ENCODE data around the gene ASCC1. TPM values are rescaled to one million over a fixed set of nuclear protein-coding genes. Genes with fewer than 3 reads are reported as not detected.

Gene ASCC1
- total and polyA plus RNA-seq, 2 experiments from 2014 or later: 25.2 to 30.0 TPM

GRCh38 chr10:72098301-72098835 is 117.7 kb downstream of the ASCC1 start:
- Histone ChIP-seq H3K9me2 (ENCODE audit: insufficient read depth) (no peaks in the 10 kb centered on the region), H3K27ac (no peak overlapping the region), H4K20me1 (ENCODE audit: insufficient read depth) (no peaks in the 10 kb centered on the region; the same call in 1 of the 2 replicates), H3K79me2 (ENCODE audit: insufficient read depth) (no peaks in the 10 kb centered on the region), H3K36me3 (ENCODE audit: low read depth) (peaks cover 14% of the 10 kb centered on the region; the same call in 1 of the 2 replicates), H3K4me1 (ENCODE audit: insufficient read depth) (peaks cover 16% of the 10 kb centered on the region), H3K9ac (no peak overlapping the region), H3F3A (ENCODE audit: insufficient read depth) (peaks cover 22% of the 10 kb centered on the region), H3K9me3 (ENCODE audit: low read depth) (no peaks in the 10 kb centered on the region), H3K27me3 (replicated peaks; ENCODE audit: insufficient read depth) (no peaks in the 10 kb centered on the region), H3K4me2 (ENCODE audit: unreplicated experiment) (no peak overlapping the region), H2AFZ (no peak overlapping the region), H3K4me3 (no peak overlapping the region)
- 93 to 95% methylated on average over 3 of the region's 3 CpGs for WGBS, 2 experiments (ENCODE audit: low coverage in 1 of 2, low lambda C conversion rate in 2 of 2, missing lambda C conversion rate in 2 of 2)
- in situ Hi-C loops (cut with MboI): no loop called here
- TF ChIP-seq EZH2phosphoT487 (IDR thresholded peaks at IDR 0.05; ENCODE audit: insufficient read depth, low read depth) (no peak), EZH2 (IDR thresholded peaks at IDR 0.05; ENCODE audit: insufficient read depth, poor library complexity, severe bottlenecking) (no peak)
- no peak for DNase-seq

- H4K20me1 ChIP-seq (ENCODE audit: insufficient read depth): no peaks in the 10 kb centered on the region; the same call in 1 of the 2 replicates
- H3K9me2 ChIP-seq (ENCODE audit: insufficient read depth): no peaks in the 10 kb centered on the region
- peaks cover 22% of the 10 kb centered on the region for H3F3A ChIP-seq (ENCODE audit: insufficient read depth)
- no peak overlapping the region for H3K4me3 ChIP-seq
- no peaks in the 10 kb centered on the region for H3K9me3 ChIP-seq (ENCODE audit: low read depth)
- 27% methylated on average over 9 of the region's 9 CpGs for WGBS, 2 experiments (ENCODE audit: low coverage in 1 of 2, low lambda C conversion rate in 2 of 2, missing lambda C conversion rate in 2 of 2)
- no peaks in the 10 kb centered on the region for H3K79me2 ChIP-seq (ENCODE audit: insufficient read depth)
- H3K9ac ChIP-seq: 0 out of 2 replicates have a peak overlapping the region, but pooled peaks have one; percentile 8
- H3K36me3 ChIP-seq (ENCODE audit: low read depth): peaks cover 13% of the 10 kb centered on the region; the same call in 1 of the 2 replicates
- H3K4me1 ChIP-seq (ENCODE audit: insufficient read depth): peaks cover 16% of the 10 kb centered on the region
- H2AFZ ChIP-seq: no peak overlapping the region
- no peaks in the 10 kb centered on the region for H3K27me3 ChIP-seq (replicated peaks; ENCODE audit: insufficient read depth)
- peak overlapping the region; percentile 41 for H3K27ac ChIP-seq
- peak; percentile 93 for DNase-seq
- TF ChIP-seq EZH2phosphoT487 (IDR thresholded peaks at IDR 0.05; ENCODE audit: insufficient read depth, low read depth) (0 out of 2 replicates have a peak, but pooled peaks have one; percentile 69), EZH2 (IDR thresholded peaks at IDR 0.05; ENCODE audit: insufficient read depth, poor library complexity, severe bottlenecking) (no peak)
- H3K4me2 ChIP-seq (ENCODE audit: unreplicated experiment): no peak overlapping the region
- in situ Hi-C loops (cut with MboI): no loop called here
Measured at GRCh38 chr10:72097448-72098300, 118.4 kb downstream of the ASCC1 start.

- H3K9ac ChIP-seq: no peak overlapping the region
- H3K79me2 ChIP-seq (ENCODE audit: insufficient read depth): no peaks in the 10 kb centered on the region
- H3K9me2 ChIP-seq (ENCODE audit: insufficient read depth): no peaks in the 10 kb centered on the region
- H3K4me2 ChIP-seq (ENCODE audit: unreplicated experiment): no peak overlapping the region
- peaks cover 22% of the 10 kb centered on the region for H3F3A ChIP-seq (ENCODE audit: insufficient read depth)
- H2AFZ ChIP-seq: no peak overlapping the region
- no peaks in the 10 kb centered on the region for H3K27me3 ChIP-seq (replicated peaks; ENCODE audit: insufficient read depth)
- in situ Hi-C loops (cut with MboI): no loop called here
- no peaks in the 10 kb centered on the region; the same call in 1 of the 2 replicates for H4K20me1 ChIP-seq (ENCODE audit: insufficient read depth)
- H3K36me3 ChIP-seq (ENCODE audit: low read depth): 0 out of 2 replicates have a peak, but pooled peaks cover under 1% of the 10 kb centered on the region
- H3K27ac ChIP-seq: no peak overlapping the region
- TF ChIP-seq EZH2 (IDR thresholded peaks at IDR 0.05; ENCODE audit: insufficient read depth, poor library complexity, severe bottlenecking): no peak
- TF ChIP-seq EZH2phosphoT487 (IDR thresholded peaks at IDR 0.05; ENCODE audit: insufficient read depth, low read depth): no peak
- H3K4me1 ChIP-seq (ENCODE audit: insufficient read depth): peaks cover 16% of the 10 kb centered on the region
- no peak for DNase-seq
- WGBS, 2 experiments (ENCODE audit: low coverage in 1 of 2, low lambda C conversion rate in 2 of 2, missing lambda C conversion rate in 2 of 2): 89 to 96% methylated on average over 9 of the region's 9 CpGs
- no peak overlapping the region for H3K4me3 ChIP-seq
- H3K9me3 ChIP-seq (ENCODE audit: low read depth): no peaks in the 10 kb centered on the region
Measured at GRCh38 chr10:72096115-72097000, 119.7 kb downstream of the ASCC1 start.

GRCh38 chr10:72095195-72095594 is 120.9 kb downstream of the ASCC1 start:
- H3F3A ChIP-seq (ENCODE audit: insufficient read depth): peaks cover 22% of the 10 kb centered on the region
- peaks cover 16% of the 10 kb centered on the region for H3K4me1 ChIP-seq (ENCODE audit: insufficient read depth)
- no peaks in the 10 kb centered on the region; the same call in 1 of the 2 replicates for H4K20me1 ChIP-seq (ENCODE audit: insufficient read depth)
- no peak overlapping the region for H3K27ac ChIP-seq
- H3K9me3 ChIP-seq (ENCODE audit: low read depth): no peaks in the 10 kb centered on the region
- no peak for DNase-seq
- H2AFZ ChIP-seq: no peak overlapping the region
- no peak overlapping the region for H3K4me3 ChIP-seq
- H3K36me3 ChIP-seq (ENCODE audit: low read depth): no peaks in the 10 kb centered on the region
- WGBS, 2 experiments (ENCODE audit: low coverage in 1 of 2, low lambda C conversion rate in 2 of 2, missing lambda C conversion rate in 2 of 2): 98 to 99% methylated on average over 4 of the region's 4 CpGs
- 0 out of 2 replicates have a peak, but pooled peaks cover 5% of the 10 kb centered on the region for H3K27me3 ChIP-seq (replicated peaks; ENCODE audit: insufficient read depth)
- in situ Hi-C loops (cut with MboI): no loop called here
- no peak overlapping the region for H3K9ac ChIP-seq
- H3K9me2 ChIP-seq (ENCODE audit: insufficient read depth): no peaks in the 10 kb centered on the region
- no peaks in the 10 kb centered on the region for H3K79me2 ChIP-seq (ENCODE audit: insufficient read depth)
- TF ChIP-seq EZH2 (IDR thresholded peaks at IDR 0.05; ENCODE audit: insufficient read depth, poor library complexity, severe bottlenecking) (no peak), EZH2phosphoT487 (IDR thresholded peaks at IDR 0.05; ENCODE audit: insufficient read depth, low read depth) (no peak)
- H3K4me2 ChIP-seq (ENCODE audit: unreplicated experiment): no peak overlapping the region

Data from GM23248 (cell line).